HEK293T (cell line): ENCODE measurements around the gene LRRC8E.

Source experiments
- CTCF ChIA-PET: fragments of 350-600 bp; formaldehyde crosslinking; extraction: SDS; loops from one replicate; lab custom pipeline; 2021; ENCODE audit warnings: antibody characterized with exemption, inconsistent platforms; lab: Yijun Ruan, JAX
- POLR2A ChIA-PET: fragments of 350-600 bp; formaldehyde crosslinking; extraction: SDS; loops from one replicate; lab custom pipeline; 2020; ENCODE audit warnings: antibody characterized with exemption, inconsistent platforms; lab: Yijun Ruan, JAX
- DNase-seq: peaks from one replicate; pipeline ENCODE4 v3.0.0; 2012; ENCODE audit warnings: mixed read lengths; ENCODE audit errors: extremely low spot score
- ARNT ChIP-seq: fragments of 450-650 bp; IDR thresholded peaks from 2 replicates; pipeline ENCODE4 v1.6.1; 2017; ENCODE audit warnings: mild to moderate bottlenecking
- BHLHE40 ChIP-seq: fragments of 450-650 bp; IDR thresholded peaks from 2 replicates; pipeline ENCODE4 v1.6.1; 2016; ENCODE audit warnings: mild to moderate bottlenecking, moderate library complexity, borderline replicate concordance
- CTBP1 ChIP-seq: fragments of 450-650 bp; IDR thresholded peaks from 2 replicates; pipeline ENCODE4 v1.6.1; 2016; ENCODE audit warnings: borderline replicate concordance
- ELF4 ChIP-seq: fragments of 450-650 bp; IDR thresholded peaks from 2 replicates; pipeline ENCODE4 v1.6.1; 2017; ENCODE audit warnings: antibody characterized with exemption
- FOXA1 ChIP-seq: fragments of 450-650 bp; IDR thresholded peaks from 2 replicates; pipeline ENCODE4 v1.6.1; 2016; ENCODE audit warnings: mild to moderate bottlenecking
- FOXK2 ChIP-seq: fragments of 450-650 bp; IDR thresholded peaks from 2 replicates; pipeline ENCODE4 v1.6.1; 2016; ENCODE audit warnings: mild to moderate bottlenecking
- FOXM1 ChIP-seq: fragments of 450-650 bp; IDR thresholded peaks from 2 replicates; pipeline ENCODE4 v1.6.1; 2017; ENCODE audit warnings: mild to moderate bottlenecking, borderline replicate concordance
- HDGF ChIP-seq: fragments of 450-650 bp; IDR thresholded peaks from 2 replicates; pipeline ENCODE4 v1.6.1; 2017; ENCODE audit warnings: antibody characterized with exemption, borderline replicate concordance
- L3MBTL2 ChIP-seq: fragments of 450-650 bp; conservative IDR thresholded peaks from 2 replicates; pipeline ENCODE4 v1.6.1; 2016; ENCODE audit warnings: mild to moderate bottlenecking
- LEF1 ChIP-seq: fragments of 450-650 bp; IDR thresholded peaks from 2 replicates; pipeline ENCODE4 v1.6.1; 2017; ENCODE audit warnings: mild to moderate bottlenecking, borderline replicate concordance
- NFRKB ChIP-seq: fragments of 450-650 bp; IDR thresholded peaks from 2 replicates; pipeline ENCODE4 v1.6.1; 2016; ENCODE audit warnings: mild to moderate bottlenecking, moderate library complexity
- PKNOX1 ChIP-seq: fragments of 450-650 bp; IDR thresholded peaks from 2 replicates; pipeline ENCODE4 v1.6.1; 2016
- SP1 ChIP-seq: fragments of 450-650 bp; IDR thresholded peaks from 2 replicates; pipeline ENCODE4 v1.6.1; 2017
- SUZ12 ChIP-seq: fragments of 450-650 bp; IDR thresholded peaks from 2 replicates; pipeline ENCODE4 v1.6.1; 2016; ENCODE audit warnings: mild to moderate bottlenecking
- TARDBP ChIP-seq: fragments of 450-650 bp; IDR thresholded peaks from 2 replicates; pipeline ENCODE4 v1.6.1; 2016
- ZNF384 ChIP-seq: fragments of 450-650 bp; IDR thresholded peaks from 2 replicates; pipeline ENCODE4 v1.6.1; 2016

The LRRC8E gene

DNA sequence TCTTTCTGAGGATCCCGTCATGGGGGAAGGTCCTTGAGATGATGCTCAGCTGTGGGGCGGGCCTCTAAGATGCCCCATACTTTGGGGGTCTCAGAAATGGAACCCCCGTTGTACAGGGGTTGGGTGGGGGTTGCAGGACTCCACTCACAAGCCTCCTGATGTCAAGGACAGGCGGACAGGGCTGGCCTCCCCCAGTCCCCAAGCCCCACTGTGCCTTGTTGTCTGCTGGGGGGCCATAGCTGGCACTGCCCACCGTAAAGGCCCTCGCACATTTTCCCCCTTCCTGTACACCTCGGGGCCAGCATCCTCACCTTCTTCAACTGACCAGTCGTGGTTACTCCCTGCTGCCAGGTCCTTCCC is 34.5 kb downstream of the LRRC8E start:
- TF ChIP-seq NFRKB (no peak), LEF1 (no peak), FOXK2 (no peak), HDGF (no peak), CTBP1 (no peak), BHLHE40 (no peak), L3MBTL2 (no peak), ZNF384 (no peak), FOXA1 (no peak), FOXM1 (no peak)
- DNase-seq: no peak
- ChIA-PET POLR2A (interaction anchor here (1.6 kb wide), 1 partner anchor 35 kb away, joined by 3 read pairs; the partner anchor contains the start of gene LRRC8E), CTCF (no interaction called here)

- TF ChIP-seq BHLHE40 (no peak), NFRKB (no peak), FOXK2 (no peak), PKNOX1 (no peak), LEF1 (no peak), SP1 (no peak), L3MBTL2 (no peak), FOXM1 (no peak), HDGF (no peak), CTBP1 (no peak), ARNT (no peak), ELF4 (no peak), ZNF384 (no peak), TARDBP (no peak), SUZ12 (no peak), FOXA1 (no peak)
- DNase-seq: no peak
- CTCF ChIA-PET: no interaction called here
- POLR2A ChIA-PET: interaction anchor here (1.6 kb wide), 1 partner anchor 36 kb away, joined by 3 read pairs; the partner anchor contains the start of gene LRRC8E
Measured at GRCh38 chr19:7923295-7924191, 35.2 kb downstream of the LRRC8E start.

DNA sequence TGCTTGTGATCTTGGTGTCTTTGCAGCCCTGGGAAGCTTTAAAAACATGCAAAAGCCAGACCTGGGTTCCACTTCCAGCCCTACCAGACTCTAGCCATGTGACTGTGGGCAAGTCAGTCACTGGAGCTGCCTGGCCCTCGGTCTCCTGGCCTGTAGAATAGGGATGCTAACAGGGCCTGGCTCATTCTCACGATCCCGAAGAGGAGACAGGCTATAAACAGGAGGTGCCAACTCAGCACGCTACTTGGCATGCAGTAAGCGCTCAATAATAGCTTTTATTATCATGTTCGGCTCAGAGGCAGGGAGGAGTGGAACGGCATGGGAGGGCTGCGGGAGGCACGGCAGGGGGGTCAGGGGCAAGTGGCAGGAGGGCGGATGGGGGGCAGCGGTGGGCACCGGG is 35.9 kb downstream of the LRRC8E start:
- CTCF ChIA-PET: no interaction called here
- POLR2A ChIA-PET: interaction anchor here (1.6 kb wide), 1 partner anchor 36 kb away, joined by 3 read pairs; the partner anchor contains the start of gene LRRC8E
- no peak for TF ChIP-seq PKNOX1
- no peak for DNase-seq

DNA sequence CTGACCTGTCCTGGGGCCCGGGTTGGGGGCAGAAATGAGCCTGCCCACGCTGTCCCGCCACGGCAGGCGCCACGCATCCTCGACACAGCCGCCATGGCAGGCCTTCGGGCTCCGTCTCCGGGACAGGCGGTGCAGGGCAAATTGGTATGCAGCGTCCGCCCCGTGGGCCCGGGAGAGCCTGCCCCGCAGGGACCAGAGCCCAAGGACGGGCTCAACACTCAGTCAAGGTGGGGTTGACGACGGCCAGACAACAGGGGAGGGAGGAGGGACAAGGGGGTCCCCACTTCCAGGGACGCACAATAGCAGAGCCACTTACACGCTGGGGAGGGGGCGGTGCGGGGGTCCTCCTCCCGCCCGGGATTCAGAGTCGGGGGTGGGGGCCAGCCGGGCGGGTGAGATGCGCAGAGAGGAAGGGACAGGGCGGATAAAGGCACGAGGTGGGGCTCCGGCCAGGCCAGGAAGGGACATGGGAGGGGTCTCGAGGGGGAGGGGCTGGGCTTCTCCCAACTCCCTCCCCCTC is 36.4 kb downstream of the LRRC8E start:
- ChIA-PET POLR2A (no interaction called here), CTCF (no interaction called here)
- DNase-seq: no peak
- no peak for TF ChIP-seq HDGF
- no peak for TF ChIP-seq CTBP1
- no peak for TF ChIP-seq BHLHE40
- TF ChIP-seq ARNT: no peak
- no peak for TF ChIP-seq FOXM1
- no peak for TF ChIP-seq L3MBTL2
- TF ChIP-seq SUZ12: no peak
- TF ChIP-seq NFRKB: no peak
- TF ChIP-seq SP1: no peak
- TF ChIP-seq FOXK2: no peak

- CTCF ChIA-PET: no interaction called here
- peak; percentile 85 for DNase-seq
- TF ChIP-seq ZNF384 (no peak), TARDBP (no peak), NFRKB (no peak), ELF4 (no peak), L3MBTL2 (peak; percentile 95)
- POLR2A ChIA-PET: interaction anchor here (0.9 kb wide), 1 partner anchor 19 kb away, joined by 3 read pairs; no protein-coding TSS in a partner anchor
Measured at GRCh38 chr19:7925171-7925851, 37.0 kb downstream of the LRRC8E start.

DNA sequence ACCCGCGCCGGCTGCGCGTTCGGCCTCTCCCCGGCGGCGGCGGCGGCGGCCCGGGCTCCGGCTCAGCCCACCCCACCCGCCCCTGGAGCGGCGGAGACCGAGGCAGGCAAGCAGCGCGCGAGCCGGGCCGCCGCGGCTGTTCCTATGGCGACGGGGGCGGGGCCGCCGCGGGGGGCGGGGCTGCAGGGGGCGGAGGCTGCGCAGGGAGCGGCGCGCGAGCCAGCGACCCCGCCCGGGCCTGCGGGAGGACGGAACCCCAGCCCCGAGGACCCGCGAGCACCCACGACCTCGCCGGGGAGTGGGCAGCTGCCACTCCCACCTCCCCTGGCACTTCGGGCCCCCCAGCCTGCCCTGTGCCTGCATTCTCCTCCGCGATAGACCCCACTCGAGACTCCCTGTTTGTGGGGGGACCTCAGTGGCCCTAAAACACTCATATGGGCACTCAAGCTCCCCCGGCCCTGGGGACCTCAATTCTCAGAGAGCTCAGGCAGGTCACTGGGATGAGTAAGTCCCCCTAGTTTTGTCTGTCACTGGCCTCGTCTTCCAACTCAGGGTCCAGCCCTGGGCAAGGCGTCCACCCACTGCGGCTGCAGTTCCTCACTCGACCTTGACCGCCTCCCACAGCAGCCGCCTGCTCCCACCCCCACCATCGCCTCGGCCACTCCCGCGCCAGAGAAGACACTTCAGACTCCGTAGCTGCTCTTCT is 37.9 kb downstream of the LRRC8E start, which contains the start of gene CTXN1:
Gene CTXN1, minus strand, starts transcription at position 115 of the 706 bp plus-strand sequence. CDS start 597 bp downstream, outside the sequence.
- TF ChIP-seq FOXK2 (no peak), LEF1 (no peak), ARNT (no peak), HDGF (no peak), PKNOX1 (no peak), TARDBP (no peak), ZNF384 (no peak), ELF4 (no peak), BHLHE40 (no peak), L3MBTL2 (no peak), FOXM1 (no peak), FOXA1 (no peak), NFRKB (no peak), SP1 (no peak), CTBP1 (no peak), SUZ12 (no peak)
- ChIA-PET POLR2A (interaction anchor here (0.9 to 1.0 kb wide), 2 partner anchors 11 to 18 kb away, joined by 3 read pairs; no protein-coding TSS in a partner anchor), CTCF (no interaction called here)
- DNase-seq: peak; percentile 89
